Activated CD4-positive, alpha-beta memory T cell treated with anti-CD3 and anti-CD28 coated beads for 36 hours (primary cell): ENCODE measurements around the gene PAGE2. TPM values are rescaled to one million over a fixed set of nuclear protein-coding genes. Genes with fewer than 3 reads are reported as not detected.
"Not testable (repeated sequence)": the region's sequence is repeated elsewhere in the genome, so short reads cannot be mapped to it uniquely, and the experiment has no call there.

ENCODE experiments used
- CTCF ChIA-PET: fragments of 350-600 bp; sonication (Branson Sonifier 250); formaldehyde crosslinking; loops from one replicate; lab custom pipeline; 2021; ENCODE audit warnings: antibody characterized with exemption, inconsistent platforms; lab: Charles Lee
- POLR2A ChIA-PET: fragments of 350-600 bp; sonication (Branson Sonifier 250); formaldehyde crosslinking; loops from one replicate; lab custom pipeline; 2021; ENCODE audit warnings: antibody characterized with exemption; lab: Charles Lee
- DNase-seq: peaks from one replicate; pipeline ENCODE4 v3.0.0-alpha.2; 2020
- H3K27ac Mint-ChIP-seq: one replicate; pipeline ENCODE4 v1.8.0; 2021; ENCODE audit warnings: mixed read lengths
- H3K27me3 Mint-ChIP-seq: one replicate; pipeline ENCODE4 v1.8.0; 2021; ENCODE audit warnings: mixed read lengths
- H3K36me3 Mint-ChIP-seq: one replicate; pipeline ENCODE4 v1.8.0; 2021; ENCODE audit warnings: mixed read lengths
- H3K4me1 Mint-ChIP-seq: one replicate; pipeline ENCODE4 v1.8.0; 2021; ENCODE audit warnings: low read depth, mixed read lengths
- H3K4me3 Mint-ChIP-seq: one replicate; pipeline ENCODE4 v1.8.0; 2021; ENCODE audit warnings: mild to moderate bottlenecking, mixed read lengths
- H3K9me3 Mint-ChIP-seq: one replicate; pipeline ENCODE4 v1.8.0; 2021; ENCODE audit warnings: mixed read lengths
- intact Hi-C: fragments of 100-400 bp; cut with micrococcal nuclease; formaldehyde crosslinking; loops from one replicate; pipeline ENCODE4 v1.15.1; 2023
- total RNA-seq, 2 experiments: library from RNA; stranded (reverse); gene quantifications; one replicate each; pipeline ENCODE4 v1.2.3, GENCODE V29; 2021

Gene PAGE2
- total RNA-seq, 2 experiments from 2014 or later, result not detected

DNA sequence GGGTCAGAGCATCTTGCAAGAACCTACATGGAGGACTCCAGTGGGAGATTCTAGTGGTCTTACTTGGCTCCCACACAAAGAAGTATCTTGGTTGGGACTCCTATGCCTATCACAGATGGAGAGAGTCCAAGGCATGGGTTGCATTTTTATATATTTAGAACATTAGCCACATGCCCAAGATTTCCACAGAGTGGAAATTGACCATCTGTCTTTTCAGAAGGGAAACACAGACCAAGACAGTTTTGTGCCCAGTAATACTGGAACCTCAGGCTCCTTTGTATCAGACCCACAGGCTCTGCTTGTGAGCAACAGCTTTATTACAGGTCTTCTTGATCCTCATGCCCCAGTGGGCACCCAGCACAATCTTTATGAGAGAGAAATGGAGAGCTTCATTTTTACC is 43.6 kb downstream of the PAGE2 start:
- DNase-seq, result no peak
- CTCF ChIA-PET, result no interaction called here
- H3K9me3 Mint-ChIP-seq, result no peaks in the 10 kb centered on the region
- intact Hi-C loops, result no loop called here
- peaks cover 3% of the 10 kb centered on the region for H3K27me3 Mint-ChIP-seq
- no peak overlapping the region for H3K4me3 Mint-ChIP-seq
- no peaks in the 10 kb centered on the region for H3K4me1 Mint-ChIP-seq
- no peaks in the 10 kb centered on the region for H3K36me3 Mint-ChIP-seq
- H3K27ac Mint-ChIP-seq, result no peak overlapping the region
- POLR2A ChIA-PET, result no interaction called here

DNA sequence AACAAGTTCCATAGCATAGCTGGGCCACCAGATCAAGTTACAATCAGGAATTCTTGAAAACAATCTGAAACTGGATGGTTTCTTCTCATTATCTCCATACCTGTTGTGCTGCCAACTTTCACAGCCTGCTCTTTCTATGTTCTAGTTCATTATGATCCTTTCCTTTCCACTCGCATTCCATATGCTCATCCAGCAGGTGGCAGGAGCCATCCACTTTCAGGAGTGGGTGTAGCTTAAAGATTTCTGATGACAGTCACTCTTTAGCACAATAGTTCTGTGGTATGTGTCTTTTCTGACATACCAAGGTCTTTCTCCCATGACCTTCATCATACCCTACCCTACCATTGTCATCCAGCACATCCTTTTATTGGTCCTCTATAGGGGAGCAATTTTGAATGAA is 46.4 kb downstream of the PAGE2 start:
- H3K36me3 Mint-ChIP-seq, result no peaks in the 10 kb centered on the region
- no peak overlapping the region for H3K4me3 Mint-ChIP-seq
- no peak overlapping the region for H3K27ac Mint-ChIP-seq
- no peaks in the 10 kb centered on the region for H3K9me3 Mint-ChIP-seq
- CTCF ChIA-PET, result interaction anchor here (0.7 kb wide), 1 partner anchor 13 kb away, joined by 3 read pairs; no protein-coding TSS in a partner anchor
- no peaks in the 10 kb centered on the region for H3K4me1 Mint-ChIP-seq
- peak; percentile 42 for DNase-seq
- H3K27me3 Mint-ChIP-seq, result no peaks in the 10 kb centered on the region
- POLR2A ChIA-PET, result no interaction called here
- intact Hi-C loops, result loop anchor here (5.0 kb wide), 1 partner anchor 207 kb away; no protein-coding TSS in a partner anchor

DNA sequence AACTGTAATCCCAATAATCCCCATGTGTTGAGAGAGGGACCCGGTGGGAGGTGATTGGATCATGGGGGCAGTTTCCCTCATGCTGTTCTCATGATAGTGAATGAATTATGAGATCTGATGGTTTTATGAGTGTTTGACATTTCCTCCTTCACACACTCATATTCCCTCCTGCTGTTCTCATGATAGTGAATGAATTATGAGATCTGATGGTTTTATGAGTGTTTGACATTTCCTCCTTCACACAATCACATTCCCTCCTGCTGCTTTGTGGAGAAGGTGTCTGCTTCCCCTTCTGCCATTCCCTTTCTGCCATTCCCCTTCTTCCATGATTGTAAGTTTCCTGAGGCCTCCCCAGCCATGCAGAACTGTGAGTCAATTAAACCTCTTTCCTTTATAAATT is 52.0 kb downstream of the PAGE2 start:
- H3K9me3 Mint-ChIP-seq, POLR2A ChIA-PET, intact Hi-C loops, CTCF ChIA-PET, H3K4me3 Mint-ChIP-seq, H3K4me1 Mint-ChIP-seq, H3K36me3 Mint-ChIP-seq, H3K27me3 Mint-ChIP-seq, H3K27ac Mint-ChIP-seq, DNase-seq: not testable (repeated sequence)

Other genes starting within 250 kb of the PAGE2 start
- gene TRO, start 168.2 kb upstream of the PAGE2 start, total RNA-seq, result 1 to 10 TPM; 2.3 to 3.9 TPM
- gene PFKFB1, start 94.8 kb upstream of the PAGE2 start, total RNA-seq, result under 1 TPM; 0.53 to 0.59 TPM
- 10 to 100 TPM; 32.7 to 32.9 TPM for gene APEX2, start 88.7 kb upstream of the PAGE2 start, total RNA-seq
- not detected for gene ALAS2, start 58.0 kb upstream of the PAGE2 start, total RNA-seq
- gene PAGE2B, start 14.0 kb upstream of the PAGE2 start, total RNA-seq, result 1 to 10 TPM in 1 of 2 experiments, under 1 TPM in 1; 0.70 to 1.2 TPM
- gene PAGE5, start 131.3 kb downstream of the PAGE2 start, total RNA-seq, result under 1 TPM; 0.68 to 0.88 TPM
- not detected for gene PAGE3, start 175.9 kb downstream of the PAGE2 start, total RNA-seq